Measurements from ENCODE around the gene EARS2. TPM values are rescaled to one million over a fixed set of nuclear protein-coding genes. Genes with fewer than 3 reads are reported as not detected.
"Not testable (repeated sequence)": the region's sequence is repeated elsewhere in the genome, so short reads cannot be mapped to it uniquely, and the experiment has no call there.

Gene EARS2
- total RNA-seq, 1 donor from 2014 or later: 45.3 TPM

DNA sequence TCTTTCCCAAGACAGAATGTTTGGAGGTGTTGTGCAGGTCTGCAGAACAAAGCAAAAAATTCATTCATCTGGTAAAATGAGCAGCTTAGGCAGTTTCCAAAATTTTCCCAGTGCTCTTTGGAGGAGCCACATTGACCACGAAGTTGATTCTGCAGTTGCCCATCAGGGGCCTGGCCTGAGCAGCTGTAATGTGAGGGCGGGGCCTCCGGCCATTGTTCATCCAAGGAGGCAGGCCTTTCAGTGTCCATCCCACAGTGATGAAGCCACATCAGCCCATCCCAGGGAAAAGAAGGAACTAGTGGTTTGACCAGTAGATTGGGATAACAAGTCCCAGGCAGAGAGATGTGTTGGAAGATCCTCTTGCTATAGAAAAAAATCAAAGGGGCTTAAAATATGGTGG, 10.5 kb upstream of the EARS2 start:
- no peak for DNase-seq (ENCODE audit: low read depth)

GRCh38 chr16:23566724-23567123, 9.6 kb upstream of the EARS2 start:
- DNase-seq (ENCODE audit: low read depth): no peak

- no peak for DNase-seq (ENCODE audit: low read depth)
These were observed 7.6 kb upstream of the EARS2 start for GRCh38 chr16:23564575-23565363.

GRCh38 chr16:23563186-23563585, 6.0 kb upstream of the EARS2 start:
- no peak for DNase-seq (ENCODE audit: low read depth)

GRCh38 chr16:23562505-23562904, 5.4 kb upstream of the EARS2 start:
- DNase-seq (ENCODE audit: low read depth): no peak

DNA sequence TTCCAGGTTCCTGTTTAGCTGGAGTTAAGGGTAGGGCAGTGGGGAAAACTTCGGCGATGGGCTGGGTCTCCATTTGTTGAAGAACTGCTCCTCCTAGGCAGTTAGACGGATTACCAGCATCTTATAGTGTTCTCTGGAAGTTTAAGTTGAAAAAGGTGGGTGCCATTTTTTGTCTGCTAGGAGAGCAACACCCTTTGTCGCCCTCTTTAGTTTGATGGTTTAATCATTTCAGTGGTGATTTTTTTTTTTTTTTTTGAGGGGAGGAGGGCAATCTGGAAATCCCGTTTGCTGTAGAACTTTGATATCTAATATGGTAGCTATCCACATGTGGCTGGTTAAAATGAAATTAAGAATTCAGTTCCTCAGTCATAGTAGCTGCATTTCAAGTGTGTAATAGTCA, 4.4 kb upstream of the EARS2 start:
- DNase-seq (ENCODE audit: low read depth): no peak

- DNase-seq (ENCODE audit: low read depth): peak; percentile 45
These were observed 891 bp upstream of the EARS2 start for GRCh38 chr16:23557779-23558702.

GRCh38 chr16:23554536-23554935, 2.6 kb downstream of the EARS2 start:
- DNase-seq (ENCODE audit: low read depth): no peak

DNA sequence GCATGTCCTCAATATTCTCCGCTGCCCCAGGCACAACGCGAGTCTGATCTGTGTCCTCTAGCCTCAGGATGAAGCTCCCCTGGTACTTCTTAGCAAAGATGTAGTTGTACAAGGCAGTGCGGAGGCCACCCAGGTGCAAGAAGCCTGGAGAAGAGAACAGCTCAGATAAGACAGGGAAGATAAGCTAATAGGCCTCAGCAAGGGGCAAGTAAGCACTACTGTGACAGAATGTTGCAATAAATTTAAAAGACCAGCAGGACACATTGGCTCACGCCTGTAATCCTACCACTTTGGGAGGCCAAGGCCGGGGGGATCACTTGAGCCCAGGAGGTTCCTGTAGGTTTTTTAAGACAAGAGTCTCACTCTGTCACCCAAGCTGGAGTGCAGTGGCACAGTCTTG, 5.0 kb downstream of the EARS2 start:
- DNase-seq (ENCODE audit: low read depth): no peak

DNA sequence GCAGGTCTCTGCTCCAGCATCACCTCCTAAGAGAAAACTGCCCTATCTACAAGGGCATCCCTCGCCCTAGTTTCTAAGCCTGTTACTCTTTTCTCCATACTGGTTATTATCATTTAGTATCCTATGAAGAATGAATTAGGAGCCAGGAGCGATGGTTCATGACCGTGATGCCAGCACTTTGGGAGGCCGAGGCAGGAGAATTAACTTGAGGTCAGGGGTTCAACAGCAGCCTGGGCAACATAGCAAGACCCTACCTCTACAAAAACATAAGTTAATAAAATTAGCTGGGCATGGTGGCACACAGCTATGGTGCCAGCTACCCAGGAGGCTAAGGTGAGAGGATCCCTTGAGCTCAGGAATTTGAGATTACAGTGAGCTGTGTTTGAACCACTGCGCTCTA, 7.2 kb downstream of the EARS2 start:
- DNase-seq (ENCODE audit: low read depth): no peak

GRCh38 chr16:23544436-23544835, 12.7 kb downstream of the EARS2 start:
- no peak for DNase-seq (ENCODE audit: low read depth)

GRCh38 chr16:23540817-23541178, 16.4 kb downstream of the EARS2 start:
- DNase-seq (ENCODE audit: low read depth): not testable (repeated sequence)

DNA sequence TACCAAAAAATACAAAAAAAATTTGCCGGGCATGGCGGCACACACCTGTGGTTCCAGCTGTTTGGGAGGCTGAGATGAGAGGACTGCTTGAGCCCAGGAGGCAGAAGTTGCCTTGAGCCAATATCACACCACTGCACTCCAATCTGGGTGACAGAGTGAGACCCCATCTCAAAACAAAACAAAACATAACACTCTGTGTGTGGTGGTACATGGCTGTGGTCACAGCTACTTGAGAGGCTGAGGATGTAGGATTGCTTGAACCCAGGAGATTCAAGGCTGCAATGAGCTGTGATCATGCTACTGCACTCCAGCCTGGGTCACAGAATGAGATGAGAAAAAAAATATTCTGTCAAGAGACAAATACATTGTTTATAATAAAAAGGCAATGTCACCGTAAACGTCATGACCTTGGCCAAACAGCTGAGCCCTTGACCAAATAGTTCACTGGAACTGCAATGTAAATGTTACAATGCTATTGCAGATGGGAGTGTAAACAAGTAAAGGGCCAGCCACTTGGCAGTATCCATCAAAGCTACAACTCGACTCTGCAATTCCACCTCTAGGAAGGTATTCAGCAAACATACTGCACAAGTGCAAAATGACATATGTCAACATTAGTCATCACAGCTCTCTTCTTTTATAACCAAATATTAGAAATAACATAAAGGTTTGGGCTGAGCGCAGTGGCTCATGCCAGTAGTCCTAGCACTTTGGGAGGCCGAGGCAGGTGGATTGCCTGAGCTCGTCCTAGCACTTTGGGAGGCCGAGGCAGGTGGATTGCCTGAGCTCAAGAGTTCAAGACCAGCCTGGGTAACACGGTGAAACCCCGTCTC, 16.9 kb downstream of the EARS2 start:
- DNase-seq (ENCODE audit: low read depth): no peak

GRCh38 chr16:23538919-23539278, 18.3 kb downstream of the EARS2 start:
- DNase-seq (ENCODE audit: low read depth): no peak

DNA sequence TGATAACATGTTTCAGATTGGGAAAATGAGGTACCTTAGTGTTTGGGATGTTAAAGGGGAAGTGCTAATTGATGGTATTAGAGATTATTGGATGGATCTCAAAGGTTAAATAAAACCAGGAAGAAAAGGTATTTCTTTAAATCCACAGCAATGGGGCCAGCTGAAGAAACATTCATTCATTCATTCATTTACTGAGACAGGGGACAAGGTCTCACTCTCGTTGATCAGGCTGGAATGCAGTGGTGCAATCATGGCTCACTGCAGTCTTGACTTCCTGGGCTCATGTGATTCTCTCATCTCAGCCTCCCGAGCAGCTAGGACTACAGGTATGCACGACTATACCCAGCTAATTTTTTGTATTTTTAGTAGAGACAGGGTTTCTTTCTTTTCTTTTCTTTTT, 19.8 kb downstream of the EARS2 start:
- peak; percentile 41 for DNase-seq (ENCODE audit: low read depth)

- DNase-seq (ENCODE audit: low read depth): peak; percentile 68
These were observed 21.2 kb downstream of the EARS2 start for GRCh38 chr16:23535901-23536300.

GRCh38 chr16:23534868-23535860, 22.0 kb downstream of the EARS2 start:
- peak; percentile 16 for DNase-seq (ENCODE audit: low read depth)

DNA sequence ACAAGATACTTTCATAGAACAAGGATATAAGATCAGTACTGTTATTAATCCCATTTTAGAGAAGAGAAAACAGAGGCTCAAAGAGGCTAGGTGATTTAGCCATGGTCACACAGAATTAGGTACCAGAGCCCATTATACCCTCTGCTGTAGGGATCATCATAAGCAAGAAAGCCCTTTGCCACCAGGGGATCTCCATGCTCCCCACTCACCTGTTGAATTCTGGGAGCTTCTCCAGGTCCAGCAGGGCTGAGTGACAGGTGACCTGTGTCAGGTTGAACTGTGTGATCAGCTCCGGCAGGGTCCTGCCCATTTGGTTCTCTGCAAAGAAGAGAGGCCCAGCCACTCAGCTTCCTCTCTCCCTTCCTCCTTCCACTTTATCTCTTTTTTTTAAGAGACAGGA, 24.7 kb downstream of the EARS2 start:
- no peak for DNase-seq (ENCODE audit: low read depth)

DNA sequence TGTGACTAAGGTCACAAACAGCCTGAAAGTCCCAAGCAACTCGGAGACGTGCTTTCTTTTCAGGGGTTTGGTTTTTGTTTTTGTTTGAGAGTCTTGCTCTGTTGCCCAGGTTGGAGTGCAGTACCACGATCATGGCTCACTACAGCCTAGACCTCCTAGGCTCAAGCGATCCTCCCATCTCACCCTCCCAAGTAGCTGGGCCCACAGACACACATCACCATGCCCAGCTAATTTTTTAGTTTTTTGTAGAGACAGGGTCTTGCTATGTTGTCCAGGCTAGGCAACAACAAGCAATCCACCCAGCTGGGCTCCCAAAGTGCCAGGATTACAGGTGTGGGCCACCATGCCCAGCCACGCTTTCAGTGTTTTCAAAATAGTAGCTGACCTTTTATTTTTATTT, 27.1 kb downstream of the EARS2 start:
- no peak for DNase-seq (ENCODE audit: low read depth)

- DNase-seq (ENCODE audit: low read depth): no peak
These were observed 28.4 kb downstream of the EARS2 start for GRCh38 chr16:23528644-23529310.
